GM12865 (cell line): Measurements from ENCODE around the gene KIF3C.
A peak's percentile ranks its signal among the peaks of the same experiment; 100 is the strongest.
"Not testable (repeated sequence)": the region's sequence is repeated elsewhere in the genome, so short reads cannot be mapped to it uniquely, and the experiment has no call there.

Experiments used
- DNase-seq: peaks from one replicate; pipeline ENCODE4 v3.0.0; 2010; ENCODE audit warnings: low read depth
- H3K4me3 ChIP-seq: 2 replicates; pipeline ENCODE4 v1.5.1; 2011; ENCODE audit warnings: mild to moderate bottlenecking, low read depth, low read length, control low read depth
- CTCF ChIP-seq: IDR thresholded peaks from 2 replicates; pipeline ENCODE4 v1.5.1; 2011; ENCODE audit warnings: low read length, control low read depth, low read depth, inconsistent platforms; ENCODE audit not compliant: insufficient read depth; ENCODE audit errors: missing control alignments

The KIF3C gene

GRCh38 chr2:25912851-25913695 lies 69.2 kb downstream of the KIF3C start:
- TF ChIP-seq CTCF = no peak
- H3K4me3 ChIP-seq = no peak overlapping the region
- no peak for DNase-seq

GRCh38 chr2:25909574-25909973 lies 72.7 kb downstream of the KIF3C start:
- not testable (repeated sequence) for DNase-seq, H3K4me3 ChIP-seq

GRCh38 chr2:25905126-25905525 lies 77.2 kb downstream of the KIF3C start:
- H3K4me3 ChIP-seq = no peak overlapping the region
- no peak for DNase-seq
- no peak for TF ChIP-seq CTCF

- TF ChIP-seq CTCF = no peak
- H3K4me3 ChIP-seq = no peak overlapping the region
- DNase-seq = no peak
Measured at GRCh38 chr2:25903216-25903776, 79.0 kb downstream of the KIF3C start.

GRCh38 chr2:25899404-25899970 lies 82.8 kb downstream of the KIF3C start:
- no peak for TF ChIP-seq CTCF
- DNase-seq = no peak
- H3K4me3 ChIP-seq = no peak overlapping the region

GRCh38 chr2:25897506-25897905 lies 84.8 kb downstream of the KIF3C start:
- no peak for TF ChIP-seq CTCF
- H3K4me3 ChIP-seq = no peak overlapping the region

GRCh38 chr2:25896308-25896707 lies 86.0 kb downstream of the KIF3C start:
- not testable (repeated sequence) for H3K4me3 ChIP-seq, DNase-seq

More at GRCh38 chr2:25897506-25897905, 84.8 kb downstream of the KIF3C start:
- DNase-seq = peak; percentile 14
